ENCODE results near the gene PFDN5.

Gene PFDN5

GRCh38 chr12:53299101-53299453 is 3.7 kb downstream of the PFDN5 start:
- Mint-ChIP-seq H3K27me3 (ENCODE audit: low read depth) (no peaks in the 10 kb centered on the region), H3K9me3 (no peaks in the 10 kb centered on the region), H3K4me1 (peaks cover 58% of the 10 kb centered on the region), H3K36me3 (ENCODE audit: low read depth) (peaks cover 33% of the 10 kb centered on the region), H3K4me3 (peak overlapping the region; percentile 93 to 100 (median 98)), H3K27ac (peak overlapping the region; percentile 79 to 94 (median 85))
- TF ChIP-seq CTCF (IDR thresholded peaks at IDR 0.05; ENCODE audit: unreplicated experiment in 3 of 3), result no peak

GRCh38 chr12:53299454-53300180 is 4.3 kb downstream of the PFDN5 start, which contains the start of gene MYG1:
TSS of gene MYG1 (plus strand) at chr12:53299695. CDS start at chr12:53299738, 43 bp downstream.
- H3K4me1 Mint-ChIP-seq, result peaks cover 58% of the 10 kb centered on the region
- H3K27me3 Mint-ChIP-seq (ENCODE audit: low read depth), result no peaks in the 10 kb centered on the region
- peak within 1 kb of the TSS; percentile 79 to 94 (median 85) for H3K27ac Mint-ChIP-seq
- TF ChIP-seq CTCF (IDR thresholded peaks at IDR 0.05; ENCODE audit: unreplicated experiment in 3 of 3), result peak; percentile 18 to 47 (median 41)
- H3K36me3 Mint-ChIP-seq (ENCODE audit: low read depth), result peaks cover 34% of the 10 kb centered on the region
- no peaks in the 10 kb centered on the region for H3K9me3 Mint-ChIP-seq
- H3K4me3 Mint-ChIP-seq, result peak within 1 kb of the TSS; percentile 93 to 100 (median 98)

DNA sequence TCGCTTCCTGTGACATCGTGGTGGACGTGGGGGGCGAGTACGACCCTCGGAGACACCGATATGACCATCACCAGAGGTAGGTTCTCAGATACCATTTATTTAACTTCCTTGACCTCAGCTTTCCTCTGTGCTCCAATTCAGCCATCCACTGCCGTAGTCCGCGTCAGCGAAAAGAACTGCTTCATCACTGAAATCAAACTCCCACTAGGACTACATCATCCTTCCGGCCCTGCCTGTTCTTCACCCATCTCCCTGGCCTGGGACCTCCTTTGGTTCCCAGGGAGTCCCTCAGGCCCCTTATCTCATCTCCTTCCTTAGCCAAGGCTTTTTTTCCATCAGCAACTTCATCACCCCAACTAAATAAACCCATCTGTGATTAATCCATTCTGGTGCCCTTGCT is 4.8 kb downstream of the PFDN5 start:
- Mint-ChIP-seq H3K4me1 (peaks cover 52% of the 10 kb centered on the region), H3K4me3 (peak overlapping the region; percentile 93 to 100 (median 98)), H3K27ac (peak overlapping the region; percentile 79 to 94 (median 85)), H3K36me3 (ENCODE audit: low read depth) (peaks cover 36% of the 10 kb centered on the region), H3K27me3 (ENCODE audit: low read depth) (no peaks in the 10 kb centered on the region), H3K9me3 (no peaks in the 10 kb centered on the region)
- TF ChIP-seq CTCF (IDR thresholded peaks at IDR 0.05; ENCODE audit: unreplicated experiment in 3 of 3), result no peak

GRCh38 chr12:53302903-53303302 is 7.6 kb downstream of the PFDN5 start:
- Mint-ChIP-seq H3K36me3 (ENCODE audit: low read depth) (peaks cover 54% of the 10 kb centered on the region), H3K9me3 (no peaks in the 10 kb centered on the region), H3K4me3 (peak overlapping the region; percentile 55 to 98 (median 67)), H3K4me1 (peaks cover 31% of the 10 kb centered on the region), H3K27ac (no peak overlapping the region), H3K27me3 (ENCODE audit: low read depth) (no peaks in the 10 kb centered on the region)
- TF ChIP-seq CTCF (IDR thresholded peaks at IDR 0.05; ENCODE audit: unreplicated experiment in 3 of 3), result no peak

DNA sequence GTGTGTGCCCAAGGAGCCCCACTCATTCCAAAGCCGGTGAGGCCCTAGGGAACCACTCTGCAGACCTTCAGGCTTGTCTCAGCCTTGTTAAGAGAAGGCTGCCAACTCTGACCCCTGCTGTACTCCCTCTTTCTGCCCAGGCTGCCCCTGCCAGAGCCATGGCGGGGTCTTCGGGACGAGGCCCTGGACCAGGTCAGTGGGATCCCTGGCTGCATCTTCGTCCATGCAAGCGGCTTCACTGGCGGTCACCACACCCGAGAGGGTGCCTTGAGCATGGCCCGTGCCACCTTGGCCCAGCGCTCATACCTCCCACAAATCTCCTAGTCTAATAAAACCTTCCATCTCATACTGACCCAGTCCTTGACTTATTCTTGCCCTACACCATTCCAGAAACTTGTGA is 11.5 kb downstream of the PFDN5 start:
- peaks cover 64% of the 10 kb centered on the region for H3K36me3 Mint-ChIP-seq (ENCODE audit: low read depth)
- no peak overlapping the region for H3K27ac Mint-ChIP-seq
- peaks cover 6% of the 10 kb centered on the region for H3K4me1 Mint-ChIP-seq
- no peaks in the 10 kb centered on the region for H3K27me3 Mint-ChIP-seq (ENCODE audit: low read depth)
- no peak overlapping the region for H3K4me3 Mint-ChIP-seq
- H3K9me3 Mint-ChIP-seq, result no peaks in the 10 kb centered on the region
- no peak for TF ChIP-seq CTCF (IDR thresholded peaks at IDR 0.05; ENCODE audit: unreplicated experiment in 3 of 3)

DNA sequence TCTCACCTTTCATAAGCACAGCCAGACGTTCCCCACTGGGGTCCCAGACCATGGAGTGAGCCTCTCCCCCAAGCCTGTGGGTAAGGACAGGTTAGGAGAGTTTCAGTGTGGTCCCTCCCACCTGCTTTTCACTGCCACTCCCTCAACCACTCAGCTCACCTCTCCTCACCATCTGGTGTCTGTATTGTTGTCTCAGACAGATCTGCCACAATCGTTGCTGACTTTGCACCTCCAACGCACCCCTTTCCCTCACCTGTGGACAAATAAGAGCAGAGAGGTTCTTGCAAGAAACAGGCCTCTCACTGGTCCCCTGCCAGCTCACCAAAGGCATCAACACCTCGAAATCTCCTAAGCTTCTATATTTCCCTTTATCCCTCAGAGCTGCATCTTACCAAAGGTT is 12.9 kb downstream of the PFDN5 start:
- H3K27ac Mint-ChIP-seq, result no peak overlapping the region
- no peak overlapping the region for H3K4me3 Mint-ChIP-seq
- H3K4me1 Mint-ChIP-seq, result no peaks in the 10 kb centered on the region
- no peaks in the 10 kb centered on the region for H3K9me3 Mint-ChIP-seq
- peaks cover 61% of the 10 kb centered on the region for H3K36me3 Mint-ChIP-seq (ENCODE audit: low read depth)
- TF ChIP-seq CTCF (IDR thresholded peaks at IDR 0.05; ENCODE audit: unreplicated experiment in 3 of 3), result no peak
- H3K27me3 Mint-ChIP-seq (ENCODE audit: low read depth), result no peaks in the 10 kb centered on the region

Measured in nephron (organoid).